Measurements from ENCODE around the gene PEX7.
"Not testable (repeated sequence)": the region's sequence is repeated elsewhere in the genome, so short reads cannot be mapped to it uniquely, and the experiment has no call there.

The PEX7 gene

DNA sequence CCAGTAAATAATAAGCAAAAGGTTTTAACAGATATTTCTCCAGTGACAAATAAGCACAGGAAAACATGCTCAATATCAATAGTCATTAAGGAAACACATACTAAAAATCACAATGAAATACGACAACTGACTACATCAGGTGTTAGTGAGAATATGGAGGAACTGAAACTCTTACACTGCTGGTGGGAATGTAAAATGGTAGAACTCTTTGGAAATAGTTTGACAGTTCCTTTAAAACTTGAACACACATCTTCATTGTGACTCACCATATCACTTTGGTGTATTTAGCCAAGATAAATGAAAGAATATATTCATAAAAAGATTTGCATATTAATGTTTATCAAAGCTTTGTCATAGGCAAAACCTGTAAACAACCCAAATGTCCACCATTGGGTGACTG lies 18.8 kb upstream of the PEX7 start:
- no peak overlapping the region for H3K27ac ChIP-seq
- TF ChIP-seq, protein P1, sequence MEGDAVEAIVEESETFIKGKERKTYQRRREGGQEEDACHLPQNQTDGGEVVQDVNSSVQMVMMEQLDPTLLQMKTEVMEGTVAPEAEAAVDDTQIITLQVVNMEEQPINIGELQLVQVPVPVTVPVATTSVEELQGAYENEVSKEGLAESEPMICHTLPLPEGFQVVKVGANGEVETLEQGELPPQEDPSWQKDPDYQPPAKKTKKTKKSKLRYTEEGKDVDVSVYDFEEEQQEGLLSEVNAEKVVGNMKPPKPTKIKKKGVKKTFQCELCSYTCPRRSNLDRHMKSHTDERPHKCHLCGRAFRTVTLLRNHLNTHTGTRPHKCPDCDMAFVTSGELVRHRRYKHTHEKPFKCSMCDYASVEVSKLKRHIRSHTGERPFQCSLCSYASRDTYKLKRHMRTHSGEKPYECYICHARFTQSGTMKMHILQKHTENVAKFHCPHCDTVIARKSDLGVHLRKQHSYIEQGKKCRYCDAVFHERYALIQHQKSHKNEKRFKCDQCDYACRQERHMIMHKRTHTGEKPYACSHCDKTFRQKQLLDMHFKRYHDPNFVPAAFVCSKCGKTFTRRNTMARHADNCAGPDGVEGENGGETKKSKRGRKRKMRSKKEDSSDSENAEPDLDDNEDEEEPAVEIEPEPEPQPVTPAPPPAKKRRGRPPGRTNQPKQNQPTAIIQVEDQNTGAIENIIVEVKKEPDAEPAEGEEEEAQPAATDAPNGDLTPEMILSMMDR (conservative IDR thresholded peaks at IDR 0.05) = no peak
- no peak for TF ChIP-seq ZFX (IDR thresholded peaks at IDR 0.05)

DNA sequence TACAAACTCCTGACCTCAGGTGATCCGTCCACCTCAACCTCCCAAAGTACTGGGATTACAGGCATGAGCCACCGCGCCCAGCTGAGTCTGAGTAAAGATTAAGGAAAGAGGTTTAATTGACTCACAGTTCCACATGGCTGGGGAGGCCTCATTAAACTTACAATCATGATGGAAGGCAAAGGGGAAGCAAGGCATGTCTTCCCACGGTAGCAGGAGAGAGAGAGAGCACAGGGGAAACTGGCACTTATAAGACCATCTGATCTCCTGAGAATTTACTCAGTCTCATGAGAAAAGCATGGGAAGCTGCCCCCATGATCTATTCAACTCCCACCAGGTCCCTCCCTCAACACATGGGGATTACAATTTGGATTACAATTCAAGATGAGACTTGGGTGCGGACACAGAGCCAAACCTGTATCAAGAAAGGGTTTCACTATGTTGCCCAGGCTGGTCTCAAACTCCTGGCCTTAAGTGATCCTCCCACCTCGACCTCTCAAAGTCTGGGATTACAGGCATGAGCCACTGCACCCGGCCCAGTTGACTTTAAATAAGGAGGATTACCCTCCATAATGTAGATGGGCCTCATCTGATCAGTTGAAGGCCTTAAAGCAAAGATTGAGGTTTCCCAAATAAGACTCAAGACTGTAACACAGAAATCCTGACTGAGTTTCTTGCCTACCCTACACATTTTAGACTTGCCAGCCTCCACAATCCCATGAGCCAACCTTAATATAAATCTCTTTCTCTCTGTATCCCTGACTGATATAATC lies 13.1 kb upstream of the PEX7 start:
- TF ChIP-seq ZFX (IDR thresholded peaks at IDR 0.05) = no peak
- TF ChIP-seq, protein P1 (conservative IDR thresholded peaks at IDR 0.05) = no peak
- no peak overlapping the region for H3K27ac ChIP-seq

DNA sequence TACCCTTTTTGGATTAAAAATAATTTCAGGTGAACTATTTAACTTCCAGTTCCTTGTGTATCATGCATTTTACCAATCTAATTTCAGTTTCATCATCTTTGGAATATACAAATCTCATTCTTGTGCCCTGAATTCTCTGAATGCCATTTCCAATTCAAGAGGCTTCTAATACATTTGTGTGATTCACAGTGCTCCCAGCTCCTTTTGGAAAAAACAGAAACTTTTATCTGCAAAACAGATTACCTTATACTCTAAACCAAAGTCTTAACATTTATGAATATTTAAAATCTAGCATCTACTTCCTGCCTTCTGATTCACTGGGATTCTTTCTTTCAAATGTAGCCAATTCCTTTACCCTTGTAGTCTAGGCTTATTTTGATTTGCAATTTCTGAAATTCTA lies 11.1 kb upstream of the PEX7 start:
- TF ChIP-seq ZFX (IDR thresholded peaks at IDR 0.05) = no peak
- TF ChIP-seq, protein P1 (conservative IDR thresholded peaks at IDR 0.05) = no peak
- H3K27ac ChIP-seq = no peak overlapping the region

DNA sequence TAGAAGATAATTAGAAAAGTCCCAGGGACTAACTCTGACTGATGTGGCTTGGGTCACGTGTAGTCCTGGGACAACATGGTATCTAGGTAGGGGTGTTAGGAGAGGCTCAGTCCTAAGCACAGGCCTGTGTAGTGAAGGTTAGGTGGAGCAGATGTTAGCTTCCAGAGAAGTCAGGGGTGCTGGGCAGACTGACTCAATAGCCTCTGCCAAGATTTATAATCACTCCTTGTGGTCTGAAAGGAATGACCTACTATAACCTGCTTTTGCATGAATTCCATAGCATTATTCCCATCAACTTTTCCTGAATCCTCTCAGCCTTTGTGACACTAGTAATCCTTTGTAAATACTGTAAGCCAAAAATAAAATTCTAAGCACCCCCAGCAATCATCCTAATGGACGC lies 10.2 kb upstream of the PEX7 start:
- no peak overlapping the region for H3K27ac ChIP-seq
- TF ChIP-seq, protein P1 (conservative IDR thresholded peaks at IDR 0.05) = no peak
- no peak for TF ChIP-seq ZFX (IDR thresholded peaks at IDR 0.05)

DNA sequence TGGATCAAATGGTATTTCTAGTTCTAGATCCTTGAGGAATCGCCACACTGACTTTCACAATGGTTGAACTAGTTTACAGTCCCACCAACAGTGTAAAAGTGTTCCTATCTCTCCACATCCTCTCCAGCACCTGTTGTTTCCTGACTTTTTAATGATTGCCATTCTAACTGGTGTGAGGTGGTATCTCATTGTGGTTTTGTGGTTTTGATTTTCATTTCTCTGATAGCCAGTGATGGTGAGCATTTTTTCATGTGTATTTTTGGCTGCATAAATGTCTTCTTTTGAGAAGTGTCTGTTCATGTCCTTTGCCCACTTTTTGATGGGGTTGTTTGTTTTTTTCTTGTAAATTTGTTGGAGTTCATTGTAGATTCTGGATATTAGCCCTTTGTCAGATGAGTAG lies 6.8 kb upstream of the PEX7 start:
- H3K27ac ChIP-seq = not testable (repeated sequence)

DNA sequence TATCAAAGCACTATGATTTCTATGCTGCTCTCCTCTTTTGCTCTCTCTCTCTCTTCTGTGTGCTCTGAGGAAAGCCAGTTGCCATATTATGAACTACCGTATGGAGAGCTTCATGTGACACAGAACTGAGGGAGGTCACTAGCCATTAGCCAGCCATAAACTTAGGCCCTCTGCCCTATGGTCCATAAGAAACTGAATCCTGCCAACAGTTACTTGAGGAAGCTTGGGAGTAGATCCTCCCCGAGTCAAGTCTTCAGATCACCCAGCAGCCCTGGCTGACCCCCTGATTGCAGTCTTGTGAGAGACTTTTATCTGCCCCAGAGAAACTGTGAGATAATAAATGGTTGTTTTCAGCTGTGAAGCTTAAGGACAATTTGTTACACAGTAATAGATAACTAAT lies 5.7 kb upstream of the PEX7 start:
- TF ChIP-seq ZFX (IDR thresholded peaks at IDR 0.05) = no peak
- TF ChIP-seq, protein P1 (conservative IDR thresholded peaks at IDR 0.05) = no peak
- no peak overlapping the region for H3K27ac ChIP-seq

DNA sequence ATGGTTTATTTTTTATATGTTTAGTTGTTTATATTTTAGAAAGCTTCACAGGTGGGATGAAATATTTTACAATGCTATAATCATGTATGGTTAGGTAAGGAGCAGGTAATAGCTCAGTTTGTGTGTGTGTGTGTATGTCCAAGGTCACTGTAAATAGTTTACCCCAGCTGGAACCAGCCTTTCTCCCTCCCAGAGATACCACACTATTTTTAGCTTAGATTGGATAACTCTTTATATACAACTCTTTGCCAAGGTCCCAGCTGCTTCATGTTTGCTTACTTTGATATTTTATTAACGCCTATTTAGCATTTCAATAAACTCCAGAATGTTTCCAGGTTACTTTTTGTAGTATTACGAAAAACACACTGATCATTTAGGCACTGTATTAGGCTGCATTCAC lies 1.8 kb upstream of the PEX7 start:
- TF ChIP-seq, protein P1 (conservative IDR thresholded peaks at IDR 0.05) = no peak
- TF ChIP-seq ZFX (IDR thresholded peaks at IDR 0.05) = no peak
- no peak overlapping the region for H3K27ac ChIP-seq

DNA sequence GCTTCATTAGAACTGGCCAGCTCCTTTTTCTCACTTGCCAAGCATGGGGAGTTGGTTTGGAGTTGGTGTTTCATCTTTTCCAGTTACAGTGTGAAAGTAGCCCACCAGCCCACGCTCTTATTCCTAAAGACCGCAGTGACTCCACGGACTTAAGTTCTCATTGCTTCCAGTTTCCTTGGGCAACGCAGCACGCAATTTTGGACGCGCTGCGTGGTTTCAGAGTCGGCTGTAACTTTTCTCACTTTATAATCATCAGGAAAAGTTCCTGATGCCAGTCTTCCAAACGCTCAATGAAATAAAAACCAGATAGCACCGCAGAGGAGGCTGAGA lies 381 bp upstream of the PEX7 start:
- H3K27ac ChIP-seq = peak overlapping the region; percentile 90
- TF ChIP-seq, protein P1 (conservative IDR thresholded peaks at IDR 0.05) = no peak
- no peak for TF ChIP-seq ZFX (IDR thresholded peaks at IDR 0.05)

All from C4-2B (cell line).